ENCODE results near the gene ABCC4.

DNA sequence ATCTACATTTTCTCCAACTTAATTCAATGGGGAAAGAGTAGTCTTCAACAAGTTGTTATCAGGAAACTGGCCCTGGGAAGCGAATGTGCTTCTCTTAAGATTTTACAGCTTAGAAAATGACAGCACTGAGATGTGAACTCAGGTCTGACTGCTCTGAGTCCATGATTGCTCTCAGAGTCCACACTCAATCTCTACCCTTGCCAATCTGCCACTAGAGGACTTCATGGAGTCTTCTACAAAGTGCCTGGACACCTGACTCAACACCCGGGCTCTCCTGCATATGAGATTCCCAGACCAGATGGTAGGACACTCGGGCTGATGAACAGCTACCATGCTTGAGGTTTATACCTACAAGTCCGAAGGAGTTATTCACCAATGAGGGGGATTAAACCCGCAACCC, 74.8 kb downstream of the ABCC4 start:
- TF ChIP-seq CTCF (IDR thresholded peaks at IDR 0.05) (no peak), EP300 (IDR thresholded peaks at IDR 0.05; ENCODE audit: low read depth) (no peak), POLR2A (IDR thresholded peaks at IDR 0.05) (no peak)

All from transverse colon (tissue), 3 donors.